ENCODE data around the gene RXFP3.
A peak's percentile ranks its signal among the peaks of the same experiment; 100 is the strongest.
"Not testable (repeated sequence)": the region's sequence is repeated elsewhere in the genome, so short reads cannot be mapped to it uniquely, and the experiment has no call there.

RXFP3 gene

GRCh38 chr5:33936381-33937016, at the start of gene RXFP3:
RXFP3 (plus strand) TSS chr5:33936386; CDS start chr5:33936741, 355 bp downstream.
- DNase-seq: no peak

- no peak for DNase-seq
Observed at GRCh38 chr5:33887268-33887667, 48.9 kb upstream of the RXFP3 start.

- no peak for DNase-seq
Observed at GRCh38 chr5:33888587-33888986, 47.6 kb upstream of the RXFP3 start.

GRCh38 chr5:33890131-33891032, 45.8 kb upstream of the RXFP3 start:
- DNase-seq: no peak

- DNase-seq: no peak
Observed at GRCh38 chr5:33891446-33891787, 44.8 kb upstream of the RXFP3 start.

GRCh38 chr5:33891788-33892619, 44.2 kb upstream of the RXFP3 start, which contains the start of gene ADAMTS12:
ADAMTS12 (minus strand) TSS chr5:33891990; CDS start chr5:33891856, 134 bp downstream.
- DNase-seq: no peak

GRCh38 chr5:33892620-33893137, 43.5 kb upstream of the RXFP3 start:
- no peak for DNase-seq

- no peak for DNase-seq
Observed at GRCh38 chr5:33894566-33894965, 41.6 kb upstream of the RXFP3 start.

GRCh38 chr5:33901156-33901555, 35.0 kb upstream of the RXFP3 start:
- no peak for DNase-seq

- no peak for DNase-seq
Observed at GRCh38 chr5:33903118-33903517, 33.1 kb upstream of the RXFP3 start.

GRCh38 chr5:33905381-33905780, 30.8 kb upstream of the RXFP3 start:
- DNase-seq: no peak

GRCh38 chr5:33906248-33906647, 29.9 kb upstream of the RXFP3 start:
- not testable (repeated sequence) for DNase-seq

- not testable (repeated sequence) for DNase-seq
Observed at GRCh38 chr5:33914844-33915243, 21.3 kb upstream of the RXFP3 start.

- no peak for DNase-seq
Observed at GRCh38 chr5:33921002-33921401, 15.2 kb upstream of the RXFP3 start.

GRCh38 chr5:33925278-33925677, 10.9 kb upstream of the RXFP3 start:
- no peak for DNase-seq

- no peak for DNase-seq
Observed at GRCh38 chr5:33927685-33928084, 8.5 kb upstream of the RXFP3 start.

GRCh38 chr5:33928283-33928682, 7.9 kb upstream of the RXFP3 start:
- DNase-seq: no peak

- DNase-seq: no peak
Observed at GRCh38 chr5:33929925-33930690, 6.1 kb upstream of the RXFP3 start.

- DNase-seq: no peak
Observed at GRCh38 chr5:33931136-33931535, 5.0 kb upstream of the RXFP3 start.

GRCh38 chr5:33933723-33934169, 2.4 kb upstream of the RXFP3 start:
- no peak for DNase-seq

GRCh38 chr5:33934176-33934575, 2.0 kb upstream of the RXFP3 start:
- DNase-seq: no peak

GRCh38 chr5:33936004-33936380, 194 bp upstream of the RXFP3 start:
- peak; percentile 69 for DNase-seq
